GDM1 (cell line): Measurements from ENCODE around the gene LRRC26.

Experiments used
- DNase-seq: peaks from one replicate; lab custom pipeline; 2025; lab: John Stamatoyannopoulos, UW

Gene LRRC26, protein sequence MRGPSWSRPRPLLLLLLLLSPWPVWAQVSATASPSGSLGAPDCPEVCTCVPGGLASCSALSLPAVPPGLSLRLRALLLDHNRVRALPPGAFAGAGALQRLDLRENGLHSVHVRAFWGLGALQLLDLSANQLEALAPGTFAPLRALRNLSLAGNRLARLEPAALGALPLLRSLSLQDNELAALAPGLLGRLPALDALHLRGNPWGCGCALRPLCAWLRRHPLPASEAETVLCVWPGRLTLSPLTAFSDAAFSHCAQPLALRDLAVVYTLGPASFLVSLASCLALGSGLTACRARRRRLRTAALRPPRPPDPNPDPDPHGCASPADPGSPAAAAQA

DNA sequence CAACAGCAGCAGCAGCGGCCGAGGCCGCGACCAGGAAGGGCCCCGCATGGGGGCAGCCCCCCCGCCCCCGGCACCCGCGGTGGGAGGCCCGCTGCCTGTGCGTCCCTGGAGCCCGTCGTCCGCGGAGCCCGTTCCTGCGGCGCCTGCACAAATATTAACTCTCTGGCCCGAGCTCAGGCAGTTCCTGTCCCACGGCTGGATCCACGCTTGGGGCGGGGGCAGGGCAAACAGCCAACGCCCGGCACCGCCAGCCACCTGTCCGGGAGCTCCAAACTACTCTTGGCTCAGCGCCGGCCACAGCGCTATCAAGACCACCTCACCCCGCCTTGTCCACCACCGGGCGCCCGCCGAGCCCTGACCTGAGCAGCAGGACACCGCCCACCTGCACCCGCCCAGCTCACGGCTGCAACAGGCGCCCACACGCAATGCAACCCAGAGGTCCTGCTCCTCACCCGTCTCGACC is at the start of gene LRRC26:
Gene LRRC26 (minus strand): TSS at position 156 of the 463 bp plus-strand sequence. CDS start 108 bp downstream, at position 48.
- DNase-seq = no peak

DNA sequence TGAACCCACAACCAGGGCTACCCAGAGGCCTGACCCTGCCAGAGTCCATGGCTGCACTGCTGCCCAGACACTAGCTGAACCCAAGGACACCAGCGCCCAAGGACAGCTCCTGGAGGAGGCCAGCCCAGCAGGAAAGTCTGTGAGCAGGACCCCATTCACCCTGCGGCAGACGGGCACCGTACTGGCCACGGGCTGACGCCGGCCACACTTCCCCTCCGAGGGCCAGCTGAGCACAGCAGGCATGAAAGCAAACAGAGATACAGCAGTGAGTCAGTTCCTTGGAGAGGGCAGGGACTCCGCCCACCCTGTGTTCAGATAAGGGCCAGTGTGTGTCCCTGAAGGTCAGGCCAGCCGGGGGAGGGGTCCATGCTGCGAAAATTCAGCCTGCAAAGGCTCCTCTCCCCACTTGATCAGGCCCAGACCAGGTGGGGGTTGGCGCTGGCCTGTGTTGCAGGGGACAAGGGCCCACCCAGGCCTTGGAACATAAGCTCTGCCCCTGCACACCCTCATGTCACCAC is 49.0 kb upstream of the LRRC26 start:
- DNase-seq = no peak

DNA sequence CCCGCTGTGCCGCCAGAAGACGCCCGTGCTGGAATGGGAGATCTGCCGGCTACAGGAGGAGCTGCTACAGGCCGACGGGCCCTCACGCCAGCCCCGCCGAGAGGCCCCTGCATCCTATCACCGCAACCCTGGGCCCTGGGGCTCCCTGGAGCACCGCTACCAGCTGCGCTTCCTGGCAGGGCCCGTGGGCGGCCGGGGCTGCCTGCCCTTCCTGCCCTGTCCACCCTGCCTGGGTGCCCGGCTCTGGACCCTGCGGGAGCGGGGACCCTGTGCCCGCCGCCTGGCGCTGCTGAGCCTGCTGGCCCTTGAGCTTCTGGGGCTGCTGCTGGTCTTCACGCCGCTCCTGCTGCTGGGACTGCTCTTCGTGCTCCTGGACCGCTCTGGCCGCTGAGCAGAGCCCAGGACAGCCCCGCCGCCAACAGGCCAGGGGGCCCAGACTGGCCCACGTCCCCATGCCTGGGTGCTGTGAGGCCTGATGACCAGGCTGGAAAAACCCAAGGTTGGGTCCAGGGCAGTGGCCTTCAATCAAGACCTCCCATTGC is 48.4 kb upstream of the LRRC26 start:
- no peak for DNase-seq

DNA sequence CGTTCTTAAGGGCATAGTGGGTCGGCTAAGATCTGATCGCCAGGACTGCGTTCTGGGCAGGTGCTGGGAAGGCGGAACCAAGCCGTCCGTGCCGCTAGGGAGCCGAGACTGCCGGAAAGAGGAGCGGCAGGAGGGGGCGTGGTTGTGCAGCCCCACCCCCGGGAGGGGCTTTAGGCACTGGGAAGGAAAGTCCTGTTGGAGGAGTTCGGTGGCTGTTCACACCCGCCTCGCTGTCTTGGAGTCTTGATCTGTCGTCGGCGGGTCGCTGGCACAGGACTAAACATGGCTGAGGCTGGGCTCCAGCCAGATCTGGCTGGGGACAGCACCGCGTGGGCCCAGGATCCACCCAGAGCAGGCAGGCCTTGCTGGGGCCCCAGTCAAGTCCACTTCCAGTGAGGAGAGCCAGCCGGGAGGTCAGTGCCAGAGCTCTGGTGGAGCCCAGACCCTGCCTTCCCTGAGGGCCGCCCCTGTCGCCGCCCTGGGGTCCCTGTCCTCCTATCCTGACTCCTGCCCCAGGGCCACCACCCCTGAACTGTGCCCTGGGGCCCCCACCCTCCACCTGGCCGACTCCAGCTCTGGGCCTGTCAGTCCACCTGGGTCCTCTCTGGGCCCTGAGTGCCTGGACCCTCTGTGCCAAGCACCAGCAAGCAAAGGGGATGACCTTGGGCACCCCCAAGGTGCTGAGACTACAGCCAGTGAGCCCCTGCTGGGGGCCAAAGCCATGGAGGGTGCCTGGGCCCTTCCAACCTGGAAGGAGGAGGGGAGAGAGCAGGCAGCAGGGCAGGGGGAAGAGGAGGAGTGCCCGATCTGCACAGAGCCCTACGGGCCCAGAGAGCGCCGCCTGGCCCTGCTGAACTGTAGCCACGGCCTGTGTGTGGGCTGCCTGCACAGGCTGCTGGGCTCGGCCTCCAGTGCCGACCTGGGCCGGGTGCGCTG is 47.7 kb upstream of the LRRC26 start:
- DNase-seq = no peak

DNA sequence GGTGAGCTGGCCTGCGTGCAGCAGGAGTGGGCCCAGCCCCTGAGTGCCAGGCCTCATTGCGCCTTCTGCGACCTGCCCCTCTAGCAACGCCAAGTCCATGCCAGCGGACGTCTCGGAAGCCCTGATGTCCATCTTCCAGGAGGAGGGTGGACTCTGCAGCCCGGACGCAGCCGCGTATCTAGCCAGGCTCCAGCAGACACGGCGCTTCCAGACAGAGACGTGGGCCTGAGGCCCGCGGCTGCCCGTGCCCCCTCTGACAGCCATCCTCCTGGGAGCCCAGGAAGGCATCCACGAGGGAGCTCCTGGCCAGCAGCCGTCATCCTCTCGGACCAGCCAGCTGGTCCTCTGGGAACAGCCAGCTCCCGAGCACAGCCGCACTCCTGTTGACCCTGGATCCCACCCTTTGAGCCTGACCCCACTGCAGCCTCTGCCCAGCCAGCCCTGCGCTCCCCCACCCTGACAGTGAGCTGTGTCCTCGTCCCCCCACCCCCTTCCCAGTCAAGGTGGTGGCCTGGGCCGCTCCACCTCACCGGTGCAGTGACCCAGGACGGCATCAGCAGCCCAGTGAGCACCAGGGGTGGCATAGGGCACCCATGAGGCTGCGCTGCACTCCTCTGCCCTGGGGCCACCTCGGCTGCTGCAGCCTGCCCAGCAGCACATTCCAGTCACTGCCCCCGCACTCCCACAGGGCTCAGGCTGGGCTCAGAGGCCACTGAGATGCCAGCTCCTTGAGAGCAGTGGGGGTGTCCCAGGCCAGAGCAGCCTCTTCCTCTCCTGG is 46.5 kb upstream of the LRRC26 start:
- DNase-seq = no peak

DNA sequence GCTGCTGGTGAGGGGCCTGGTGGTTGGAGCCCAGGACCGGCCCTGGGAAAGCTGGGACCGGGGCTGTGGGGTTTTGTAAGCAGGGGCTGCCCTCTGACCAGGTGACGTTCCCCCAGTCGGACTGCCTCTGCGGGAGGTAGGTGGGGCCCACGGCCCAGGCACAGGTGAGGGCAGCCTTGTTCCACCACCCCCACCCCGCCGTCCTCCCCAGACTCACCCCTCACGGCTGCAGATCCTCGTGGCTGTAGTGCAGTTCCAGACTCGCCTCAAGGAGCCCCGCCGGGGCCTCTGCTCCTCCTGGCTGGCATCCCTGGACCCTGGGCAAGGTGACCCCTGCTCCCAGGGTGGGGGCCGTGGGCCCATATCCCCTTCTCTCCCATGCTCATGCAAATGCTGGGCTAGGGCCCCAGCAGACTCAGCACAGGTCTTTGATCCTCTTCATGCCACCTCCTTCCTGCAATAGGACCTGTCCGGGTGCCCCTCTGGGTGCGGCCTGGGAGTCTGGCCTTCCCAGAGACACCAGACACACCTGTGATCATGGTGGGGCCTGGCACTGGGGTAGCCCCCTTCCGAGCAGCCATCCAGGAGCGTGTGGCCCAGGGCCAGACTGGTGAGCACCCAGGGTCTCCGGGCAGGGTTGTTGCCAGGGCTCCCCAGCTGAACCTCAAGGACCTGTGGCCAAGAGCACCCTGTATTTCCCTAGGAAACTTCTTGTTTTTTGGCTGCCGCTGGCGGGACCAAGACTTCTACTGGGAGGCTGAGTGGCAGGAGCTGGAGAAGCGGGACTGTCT is 45.5 kb upstream of the LRRC26 start:
- DNase-seq = no peak

DNA sequence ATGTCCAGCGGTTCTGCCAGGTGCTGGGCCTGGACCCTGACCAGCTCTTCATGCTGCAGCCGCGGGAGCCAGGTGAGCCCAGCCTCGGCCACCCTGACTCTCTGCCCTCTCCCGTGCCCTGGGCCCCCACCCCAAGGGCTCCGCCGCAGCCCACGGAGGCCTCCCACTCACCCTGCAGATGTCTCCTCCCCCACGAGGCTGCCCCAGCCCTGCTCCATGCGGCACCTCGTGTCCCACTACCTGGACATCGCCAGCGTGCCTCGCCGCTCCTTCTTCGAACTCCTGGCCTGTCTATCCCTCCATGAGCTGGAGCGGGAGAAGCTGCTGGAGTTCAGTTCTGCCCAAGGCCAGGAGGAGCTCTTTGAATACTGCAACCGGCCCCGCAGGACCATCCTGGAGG is 44.8 kb upstream of the LRRC26 start:
- DNase-seq = no peak

DNA sequence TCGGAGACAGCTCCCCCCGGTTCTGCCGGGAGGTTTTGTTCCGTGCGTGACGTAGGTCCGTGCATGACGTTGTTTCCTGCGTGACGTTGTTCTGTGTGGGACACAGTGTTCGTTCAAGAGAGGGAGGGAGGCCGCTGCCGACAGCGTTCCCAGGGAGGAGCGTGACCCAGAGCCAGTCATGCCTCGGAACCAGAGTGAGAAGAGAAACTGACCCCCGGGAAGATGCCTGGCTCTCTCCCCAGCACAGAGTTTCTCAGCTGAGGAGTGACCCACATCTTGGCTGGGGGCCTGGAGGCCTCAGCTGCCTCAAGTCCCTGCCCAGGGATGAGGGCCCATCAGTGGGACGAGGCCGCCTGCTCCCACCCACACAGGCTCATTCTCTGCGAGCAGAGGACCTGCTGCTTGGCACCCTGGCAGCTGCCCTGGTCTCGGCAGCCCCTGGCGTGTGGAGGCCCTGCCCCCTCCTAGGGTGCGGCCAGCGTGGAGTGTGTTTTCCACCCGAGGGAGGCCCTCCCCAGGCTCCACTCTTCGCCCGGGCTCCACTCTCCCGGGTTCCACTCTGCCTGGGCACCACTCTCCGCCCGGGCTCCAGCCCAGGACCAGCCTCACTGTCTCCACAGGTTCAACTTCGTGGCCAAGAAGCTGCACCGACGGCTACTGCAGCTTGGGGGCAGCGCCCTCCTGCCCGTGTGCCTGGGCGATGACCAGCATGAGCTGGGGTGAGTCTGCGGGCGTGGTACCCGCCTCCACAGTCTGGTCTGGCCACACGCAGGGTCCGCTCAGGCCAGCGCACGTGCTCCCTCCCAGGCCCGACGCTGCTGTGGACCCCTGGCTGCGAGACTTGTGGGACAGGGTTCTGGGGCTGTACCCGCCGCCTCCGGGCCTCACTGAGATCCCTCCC is 43.6 kb upstream of the LRRC26 start:
- DNase-seq = no peak

DNA sequence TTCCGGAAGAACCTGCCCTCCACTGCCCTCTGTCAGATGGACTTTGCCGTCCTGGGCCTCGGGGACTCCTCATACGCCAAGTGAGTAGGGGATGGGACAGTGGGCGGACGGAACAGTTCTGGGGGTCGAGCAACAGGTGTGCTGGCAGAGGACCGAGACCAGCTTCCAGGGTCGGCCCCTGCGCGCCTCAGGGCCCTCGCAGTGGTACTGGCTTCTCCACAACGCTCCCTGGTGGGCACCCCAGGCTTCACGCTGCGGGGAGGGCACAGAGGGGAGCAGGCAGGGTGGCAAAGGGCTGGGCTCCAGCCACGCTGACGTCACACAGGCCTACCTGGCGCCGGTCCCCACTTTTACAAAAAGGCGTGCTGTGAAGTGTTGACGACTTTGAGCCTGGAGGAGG is 42.7 kb upstream of the LRRC26 start:
- no peak for DNase-seq

DNA sequence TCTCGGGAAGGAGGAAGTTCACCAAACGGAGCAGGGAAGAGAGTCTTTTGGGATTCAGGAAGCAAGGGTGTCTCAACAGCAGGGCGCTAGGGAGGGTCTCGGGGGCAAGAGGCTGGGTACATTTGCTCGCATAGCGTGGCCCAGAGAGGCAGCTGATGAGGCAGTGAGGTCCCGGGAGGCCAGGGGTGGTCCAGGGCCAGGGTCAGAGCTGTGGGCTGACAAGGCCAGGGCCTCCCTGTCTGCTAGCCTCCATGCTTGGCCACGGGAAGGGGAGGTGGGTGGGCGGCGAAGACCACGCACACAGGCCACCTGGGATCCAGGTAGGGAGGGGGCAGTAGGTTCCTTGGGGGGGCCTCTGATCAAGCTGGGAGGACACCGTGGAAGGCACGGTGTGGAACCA is 41.7 kb upstream of the LRRC26 start:
- no peak for DNase-seq

DNA sequence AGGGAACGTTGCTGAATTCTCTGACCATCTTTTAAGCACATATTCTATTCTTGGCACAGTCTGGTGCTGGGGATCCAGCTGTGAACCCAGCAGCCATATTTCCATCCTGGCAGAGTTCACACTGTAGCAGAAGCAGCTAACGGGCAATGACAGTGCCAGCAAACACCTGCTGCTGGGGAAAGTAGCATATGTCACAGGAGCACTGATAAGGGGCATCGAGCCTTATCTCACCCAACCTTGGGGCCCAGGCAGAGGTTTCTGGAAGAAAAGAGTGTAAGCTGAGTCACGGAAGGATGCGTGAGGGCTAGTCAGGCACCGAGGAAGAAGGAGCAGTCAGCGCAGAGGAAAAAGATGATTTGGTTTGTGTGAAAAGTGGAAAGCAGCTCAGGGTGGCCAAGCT is 36.8 kb upstream of the LRRC26 start:
- DNase-seq = no peak

DNA sequence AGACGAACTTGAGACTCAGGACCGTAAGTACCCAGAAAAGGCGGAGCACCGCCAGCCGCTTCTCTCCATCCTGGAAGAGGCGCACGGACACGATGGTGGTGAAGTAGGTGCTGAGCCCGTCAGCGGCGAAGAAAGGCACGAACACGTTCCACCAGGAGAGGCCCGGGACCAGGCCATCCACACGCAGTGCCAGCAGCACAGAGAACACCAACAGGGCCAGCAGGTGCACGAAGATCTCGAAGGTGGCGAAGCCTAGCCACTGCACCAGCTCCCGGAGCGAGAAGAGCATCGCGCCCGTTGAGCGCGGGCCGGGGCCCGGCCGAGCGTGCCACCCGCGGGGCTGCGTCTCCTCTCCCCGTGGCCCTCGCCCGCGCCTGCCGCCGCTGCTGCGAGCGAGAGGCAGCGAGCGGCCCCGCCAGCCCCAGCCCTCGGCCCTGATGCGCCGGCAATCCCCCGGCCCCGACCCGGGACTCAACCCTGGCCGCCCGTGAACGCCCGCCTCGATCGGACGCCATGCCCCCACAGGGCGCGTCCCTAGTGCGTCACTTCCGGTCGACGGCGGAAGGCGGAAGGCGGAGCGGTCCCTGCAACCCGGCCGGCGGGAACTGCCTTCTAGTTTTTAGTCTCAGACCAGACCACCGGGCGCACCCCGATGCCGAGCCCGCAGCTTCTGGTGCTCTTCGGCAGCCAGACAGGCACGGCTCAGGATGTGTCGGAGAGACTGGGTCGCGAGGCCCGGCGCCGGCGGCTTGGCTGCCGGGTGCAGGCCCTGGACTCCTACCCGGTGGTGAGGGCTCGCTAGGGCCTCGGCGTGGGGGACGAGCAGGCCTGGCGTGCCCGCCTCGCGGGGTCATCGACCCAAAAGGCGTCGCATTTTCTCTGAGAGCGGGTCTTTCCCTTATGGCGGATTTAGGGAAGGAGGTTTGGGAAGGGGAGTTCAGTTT is 35.5 kb upstream of the LRRC26 start, which contains the start of the genes NDOR1 and TMEM203:
Gene NDOR1 (plus strand): TSS at position 575 of the 944 bp plus-strand sequence. CDS start 78 bp downstream, at position 653.
Gene TMEM203 (minus strand): TSS at position 523 of the 944 bp plus-strand sequence. CDS start 234 bp downstream, at position 289.
- DNase-seq = peak; percentile 64

DNA sequence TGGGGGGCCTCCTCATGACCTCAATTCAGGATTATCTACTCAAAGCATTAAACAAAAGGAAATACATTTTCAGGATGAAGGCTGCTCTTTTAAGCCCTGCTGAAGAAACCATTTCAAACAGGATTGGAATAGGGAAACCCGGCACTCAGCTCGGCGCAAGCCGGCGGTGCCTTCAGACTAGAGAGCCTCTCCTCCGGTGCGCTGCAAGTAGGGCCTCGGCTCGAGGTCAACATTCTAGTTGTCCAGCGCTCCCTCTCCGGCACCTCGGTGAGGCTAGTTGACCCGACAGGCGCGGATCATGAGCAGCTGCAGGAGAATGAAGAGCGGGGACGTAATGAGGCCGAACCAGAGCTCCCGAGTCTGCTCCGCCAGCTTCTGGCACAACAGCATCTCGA is 34.9 kb upstream of the LRRC26 start:
- DNase-seq = no peak

DNA sequence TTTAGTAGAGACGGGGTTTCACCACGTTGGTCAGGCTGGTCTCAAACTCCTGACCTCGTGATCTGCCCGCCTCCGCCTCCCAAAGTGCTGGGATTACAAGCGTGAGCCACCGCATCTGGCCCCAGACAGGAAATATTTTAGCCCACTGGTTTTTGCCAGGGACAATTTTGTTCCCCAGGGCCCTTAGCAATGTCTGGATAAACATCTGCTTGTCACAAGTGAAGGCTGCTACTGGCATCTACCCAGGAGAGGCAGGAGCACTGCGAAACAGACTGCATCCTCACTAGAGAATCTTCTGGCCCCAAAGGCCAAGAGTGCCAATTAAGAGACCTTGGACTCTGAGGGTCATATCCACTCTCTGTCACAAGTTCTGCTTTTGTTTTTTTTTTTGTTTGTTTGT is 33.1 kb upstream of the LRRC26 start:
- DNase-seq = no peak

DNA sequence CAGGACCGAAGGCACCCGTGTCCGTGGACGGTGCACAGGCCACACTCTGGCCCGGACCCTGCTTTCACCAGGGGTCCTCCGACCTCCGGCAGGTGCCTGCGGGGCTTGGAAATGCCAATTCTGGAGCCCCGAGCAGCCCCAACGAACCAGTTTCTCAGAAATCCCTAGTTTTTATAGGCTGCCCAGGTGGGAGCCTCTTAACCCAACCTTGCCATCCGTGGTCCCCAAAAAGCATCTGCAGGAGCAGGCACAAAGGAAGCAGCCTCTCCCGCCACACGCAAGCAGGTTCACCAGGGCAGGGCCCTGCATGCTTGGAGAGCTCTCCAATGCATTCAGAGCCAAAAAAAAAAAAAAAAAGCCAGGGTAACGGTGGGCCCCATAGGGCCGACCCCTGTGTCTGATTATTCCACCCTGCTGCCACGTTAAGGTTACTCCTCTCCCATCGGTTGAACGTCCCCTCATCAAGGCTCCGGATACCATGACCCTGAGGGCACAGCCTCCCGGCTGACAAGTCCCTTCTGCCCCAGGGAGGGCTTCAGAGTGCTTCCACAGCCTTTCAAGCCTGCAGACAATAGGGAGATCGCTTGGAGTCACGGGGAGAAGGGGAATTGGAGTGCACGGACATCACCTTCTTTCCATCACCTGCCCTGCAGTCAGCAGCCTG is 31.5 kb upstream of the LRRC26 start:
- no peak for DNase-seq

DNA sequence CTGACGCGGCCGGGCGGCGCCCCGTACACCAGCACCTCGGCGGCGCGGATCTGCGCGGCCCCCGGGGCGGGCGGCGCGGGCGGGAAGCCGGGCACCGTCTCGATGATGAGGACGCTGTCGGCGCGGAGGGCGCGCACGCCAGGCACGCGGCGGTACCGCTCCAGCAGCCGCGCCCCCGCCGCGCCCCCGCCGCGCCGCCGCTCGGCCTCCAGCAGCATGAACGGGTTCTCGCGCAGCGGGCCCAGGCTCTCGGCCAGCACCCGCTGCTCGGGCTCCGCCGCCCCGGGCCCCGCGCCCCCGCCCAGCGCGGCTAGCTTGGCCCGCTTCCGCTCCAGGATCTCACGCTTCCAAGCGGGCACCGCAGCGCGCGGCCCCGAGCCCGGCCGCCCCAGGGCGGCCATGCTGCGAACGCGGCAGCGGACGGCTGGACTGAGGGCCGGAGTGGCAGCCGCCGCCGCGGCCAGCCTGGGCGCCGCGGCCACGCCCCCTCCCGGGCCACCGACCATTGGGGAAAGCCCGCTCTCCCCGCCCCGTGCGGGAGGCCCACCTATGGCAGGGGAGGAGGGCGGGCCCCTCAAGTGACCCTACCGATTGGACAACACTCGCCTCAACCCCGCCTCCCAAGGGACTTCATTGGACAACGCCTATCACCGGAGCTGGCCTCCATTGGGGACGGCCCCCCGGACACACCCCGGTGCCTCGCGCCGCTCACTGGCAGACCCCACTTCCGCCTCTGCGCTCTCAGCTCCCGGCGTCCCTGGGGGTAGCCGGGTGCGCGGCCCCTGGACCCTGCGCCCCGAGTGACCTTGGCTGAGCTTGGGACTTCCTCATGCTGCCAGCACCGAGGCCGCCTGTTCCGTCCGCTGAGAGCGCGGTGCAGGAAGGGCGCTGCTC is 30.7 kb upstream of the LRRC26 start, which contains the start of gene TPRN:
Gene TPRN (minus strand): TSS at position 431 of the 894 bp plus-strand sequence. CDS start 30 bp downstream, at position 401.
- DNase-seq = peak; percentile 97
